ENCODE results near the gene STARD8.
"Not testable (repeated sequence)": the region's sequence is repeated elsewhere in the genome, so short reads cannot be mapped to it uniquely, and the experiment has no call there.

STARD8 gene

DNA sequence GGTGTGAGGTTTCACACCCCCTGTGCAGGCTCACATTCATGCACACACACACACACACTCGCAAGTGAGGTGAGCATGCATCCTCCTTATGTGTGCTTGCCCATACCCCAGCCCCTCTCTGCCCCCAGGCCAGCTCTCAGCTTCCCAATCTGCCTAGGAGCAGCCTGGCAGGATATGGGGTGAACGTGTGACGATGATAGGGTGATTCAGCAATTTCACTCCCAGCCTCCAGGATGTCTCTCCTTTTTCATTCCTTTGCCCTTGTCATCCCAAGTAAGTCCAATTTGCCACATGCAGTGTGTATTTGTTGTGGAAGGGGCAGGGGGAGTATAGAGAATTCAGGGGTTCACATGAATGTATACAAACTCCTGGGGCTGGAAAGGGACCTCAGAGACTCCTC is 7.2 kb downstream of the STARD8 start:
- H3K9me3 Mint-ChIP-seq: peaks cover 2% of the 10 kb centered on the region
- TF ChIP-seq CTCF (IDR thresholded peaks at IDR 0.05; ENCODE audit: unreplicated experiment in 3 of 3): no peak
- H3K4me3 Mint-ChIP-seq: no peak overlapping the region
- peaks cover 4% of the 10 kb centered on the region for H3K36me3 Mint-ChIP-seq (ENCODE audit: low read depth)
- H3K27ac Mint-ChIP-seq: peak overlapping the region in 1 of 3 experiments; percentile 6
- no peaks in the 10 kb centered on the region for H3K27me3 Mint-ChIP-seq (ENCODE audit: low read depth)
- peaks cover 17% of the 10 kb centered on the region for H3K4me1 Mint-ChIP-seq

- not testable (repeated sequence) for H3K27ac Mint-ChIP-seq; H3K9me3 Mint-ChIP-seq; H3K36me3 Mint-ChIP-seq (ENCODE audit: low read depth); H3K27me3 Mint-ChIP-seq (ENCODE audit: low read depth); H3K4me3 Mint-ChIP-seq
- H3K4me1 Mint-ChIP-seq: peaks cover 17% of the 10 kb centered on the region
Observed at GRCh38 chrX:68656473-68656872, 9.0 kb downstream of the STARD8 start.

- TF ChIP-seq CTCF (IDR thresholded peaks at IDR 0.05; ENCODE audit: unreplicated experiment in 3 of 3): no peak
- H3K4me1 Mint-ChIP-seq: peaks cover 17% of the 10 kb centered on the region
- H3K27ac Mint-ChIP-seq: peak overlapping the region; percentile 86 to 88 (median 87)
- no peaks in the 10 kb centered on the region for H3K27me3 Mint-ChIP-seq (ENCODE audit: low read depth)
- H3K4me3 Mint-ChIP-seq: no peak overlapping the region
- H3K9me3 Mint-ChIP-seq: peaks cover 3% of the 10 kb centered on the region
- peaks cover 4% of the 10 kb centered on the region for H3K36me3 Mint-ChIP-seq (ENCODE audit: low read depth)
Observed at GRCh38 chrX:68658530-68658929, 11.1 kb downstream of the STARD8 start.

DNA sequence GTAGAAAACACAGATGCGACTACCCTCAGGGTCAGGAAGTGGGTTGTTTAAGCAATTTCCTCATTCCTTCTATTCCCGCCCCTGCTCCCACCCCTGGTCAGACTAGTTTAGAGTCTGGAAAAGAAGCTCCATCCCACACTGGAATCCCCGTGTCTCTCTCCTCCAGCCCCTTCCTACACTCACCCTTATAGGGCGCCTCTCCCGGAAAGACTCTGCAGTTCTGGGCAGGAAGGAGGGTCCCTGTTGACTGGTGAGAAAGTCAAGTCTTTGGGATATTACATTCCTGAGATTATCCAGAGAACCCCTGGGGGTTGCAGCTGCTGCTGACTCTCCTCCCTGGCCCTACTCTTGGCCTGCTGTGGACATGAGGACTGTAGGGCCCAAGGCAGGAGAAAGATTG is 11.9 kb downstream of the STARD8 start:
- Mint-ChIP-seq H3K4me3 (no peak overlapping the region), H3K4me1 (peaks cover 18% of the 10 kb centered on the region), H3K27me3 (ENCODE audit: low read depth) (no peaks in the 10 kb centered on the region), H3K36me3 (ENCODE audit: low read depth) (peaks cover 4% of the 10 kb centered on the region), H3K9me3 (peaks cover 4% of the 10 kb centered on the region), H3K27ac (peak overlapping the region; percentile 86 to 88 (median 87))
- TF ChIP-seq CTCF (IDR thresholded peaks at IDR 0.05; ENCODE audit: unreplicated experiment in 3 of 3): no peak

GRCh38 chrX:68659786-68660185 is 12.3 kb downstream of the STARD8 start:
- Mint-ChIP-seq H3K27me3 (ENCODE audit: low read depth) (no peaks in the 10 kb centered on the region), H3K4me1 (peaks cover 21% of the 10 kb centered on the region), H3K27ac (peak overlapping the region; percentile 86 to 88 (median 87)), H3K4me3 (no peak overlapping the region), H3K9me3 (peaks cover 4% of the 10 kb centered on the region), H3K36me3 (ENCODE audit: low read depth) (peaks cover 4% of the 10 kb centered on the region)
- no peak for TF ChIP-seq CTCF (IDR thresholded peaks at IDR 0.05; ENCODE audit: unreplicated experiment in 3 of 3)

DNA sequence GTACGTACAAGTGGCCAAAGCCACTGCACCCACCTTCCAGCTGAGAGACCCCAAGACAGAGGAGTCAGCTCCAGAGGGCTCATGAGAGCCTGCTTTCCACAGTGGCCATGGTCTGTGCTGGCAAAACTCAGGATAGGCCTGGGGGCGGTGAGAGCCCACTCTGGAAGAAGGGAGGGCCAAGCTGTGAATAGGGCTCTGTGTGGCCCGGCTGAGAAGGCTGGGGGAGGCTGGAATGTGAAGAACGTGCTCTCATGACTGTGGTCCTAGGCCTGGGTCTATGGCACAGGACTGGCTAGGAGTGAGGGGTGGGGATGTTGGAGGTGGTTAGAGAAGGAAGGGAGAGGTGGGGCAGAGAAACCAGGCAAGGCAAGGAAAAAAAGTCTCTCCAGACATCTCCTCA is 13.3 kb downstream of the STARD8 start:
- Mint-ChIP-seq H3K27ac (no peak overlapping the region), H3K9me3 (peaks cover 4% of the 10 kb centered on the region), H3K4me1 (peaks cover 25% of the 10 kb centered on the region), H3K36me3 (ENCODE audit: low read depth) (peaks cover 3% of the 10 kb centered on the region), H3K4me3 (no peak overlapping the region), H3K27me3 (ENCODE audit: low read depth) (no peaks in the 10 kb centered on the region)
- TF ChIP-seq CTCF (IDR thresholded peaks at IDR 0.05; ENCODE audit: unreplicated experiment in 3 of 3): no peak

All from nephron (organoid).